ENCODE measurements around the gene TRIM44.

GRCh38 chr11:35783809-35784208 lies 121.2 kb downstream of the TRIM44 start:
- TF ChIP-seq POLR2A (IDR thresholded peaks at IDR 0.05) (no peak), CTCF (IDR thresholded peaks at IDR 0.05) (no peak), POLR2AphosphoS5 (IDR thresholded peaks at IDR 0.05) (no peak)
